Right lobe of liver (tissue), 4 donors: Measurements from ENCODE around the gene MYZAP.

Experiments used
- CTCF ChIP-seq, 4 donors: fragments of 200-600 bp in 3 of 4; fragments of 450-650 bp in 1 of 4; IDR thresholded peaks; one replicate each; pipeline versions ENCODE4 v1.5.1 to v1.8.0; 2016 to 2022; ENCODE audit warnings: antibody characterized with exemption in 4 of 4, mild to moderate bottlenecking in 2 of 4
- POLR2A ChIP-seq: fragments of 450-650 bp; IDR thresholded peaks from one replicate; pipeline ENCODE4 v1.6.1; 2017; ENCODE audit warnings: antibody characterized with exemption, mild to moderate bottlenecking
- donor health status: DM: no; HTN: no; CAD: no.
- donor health status: DM: no; HTN: no; CAD: no.
- donor health status: DM: no; HTN: yes; CAD: no.

- TF ChIP-seq CTCF (IDR thresholded peaks at IDR 0.05) = no peak
- TF ChIP-seq POLR2A = no peak
Observed at GRCh38 chr15:57675481-57676181, 83.9 kb downstream of the MYZAP start.
